Measurements from ENCODE around the gene ABHD17B.

DNA sequence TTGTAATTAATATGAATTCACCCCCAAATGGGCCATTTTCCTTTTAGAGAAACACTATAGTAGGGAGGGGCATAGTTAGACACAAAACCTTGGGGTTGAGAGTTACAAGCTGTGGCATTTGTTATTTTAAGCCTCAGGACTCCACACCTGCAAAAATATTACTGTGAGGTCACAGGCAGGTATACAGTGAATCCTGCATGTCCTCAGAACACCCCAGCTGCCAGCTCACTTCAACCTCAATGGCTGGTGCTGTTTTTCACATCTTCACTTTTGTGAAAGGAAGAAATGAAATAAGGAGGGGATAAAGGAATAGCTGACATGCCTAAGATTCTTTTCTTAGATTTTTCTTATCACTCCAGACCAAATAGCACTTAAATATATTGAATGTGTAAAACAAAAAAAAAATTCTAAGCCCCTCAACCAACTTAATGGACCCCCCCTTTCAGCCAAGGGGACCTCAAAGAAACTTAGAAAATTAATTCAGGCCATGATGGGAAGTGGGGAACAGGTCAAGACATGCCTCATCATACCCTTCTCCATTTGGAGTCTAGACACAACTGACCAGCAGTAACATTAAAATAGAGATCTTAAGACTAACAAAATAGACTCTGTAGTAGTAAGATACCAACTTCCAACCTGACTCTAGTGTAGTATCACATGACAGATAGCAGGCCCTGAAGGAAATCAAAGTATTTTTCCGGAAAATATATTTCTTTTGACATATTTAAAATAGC, 9.6 kb upstream of the ABHD17B start:
- TF ChIP-seq, protein P1, sequence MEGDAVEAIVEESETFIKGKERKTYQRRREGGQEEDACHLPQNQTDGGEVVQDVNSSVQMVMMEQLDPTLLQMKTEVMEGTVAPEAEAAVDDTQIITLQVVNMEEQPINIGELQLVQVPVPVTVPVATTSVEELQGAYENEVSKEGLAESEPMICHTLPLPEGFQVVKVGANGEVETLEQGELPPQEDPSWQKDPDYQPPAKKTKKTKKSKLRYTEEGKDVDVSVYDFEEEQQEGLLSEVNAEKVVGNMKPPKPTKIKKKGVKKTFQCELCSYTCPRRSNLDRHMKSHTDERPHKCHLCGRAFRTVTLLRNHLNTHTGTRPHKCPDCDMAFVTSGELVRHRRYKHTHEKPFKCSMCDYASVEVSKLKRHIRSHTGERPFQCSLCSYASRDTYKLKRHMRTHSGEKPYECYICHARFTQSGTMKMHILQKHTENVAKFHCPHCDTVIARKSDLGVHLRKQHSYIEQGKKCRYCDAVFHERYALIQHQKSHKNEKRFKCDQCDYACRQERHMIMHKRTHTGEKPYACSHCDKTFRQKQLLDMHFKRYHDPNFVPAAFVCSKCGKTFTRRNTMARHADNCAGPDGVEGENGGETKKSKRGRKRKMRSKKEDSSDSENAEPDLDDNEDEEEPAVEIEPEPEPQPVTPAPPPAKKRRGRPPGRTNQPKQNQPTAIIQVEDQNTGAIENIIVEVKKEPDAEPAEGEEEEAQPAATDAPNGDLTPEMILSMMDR (conservative IDR thresholded peaks at IDR 0.05 in 1 of 2, IDR thresholded peaks at IDR 0.05 in 1 of 2; ENCODE audit: extremely low read depth in 1 of 2, insufficient read depth in 1 of 2, low read depth in 1 of 2, low read length in 2 of 2) = no peak
- TF ChIP-seq EZH2 (IDR thresholded peaks at IDR 0.05; ENCODE audit: borderline replicate concordance, low read length) = no peak
